Vagina (tissue), 2 donors: Measurements from ENCODE around the gene TTC13.

Experiments
- CTCF ChIP-seq, 3 experiments: fragments of 450-650 bp in 2 of 3; fragments of 200-600 bp in 1 of 3; sonication (generic) in 1 of 3; IDR thresholded peaks; one replicate each; pipeline ENCODE4 v1.5.1; 2017 to 2019; ENCODE audit warnings: antibody characterized with exemption in 3 of 3, mild to moderate bottlenecking in 2 of 3, moderate library complexity in 2 of 3
- POLR2A ChIP-seq, 2 donors: fragments of 450-650 bp; IDR thresholded peaks; one replicate each; pipeline ENCODE4 v1.6.1; 2017; ENCODE audit warnings: antibody characterized with exemption in 2 of 2, mild to moderate bottlenecking in 2 of 2, moderate library complexity in 2 of 2

- TF ChIP-seq CTCF (IDR thresholded peaks at IDR 0.05) (no peak), POLR2A (IDR thresholded peaks at IDR 0.05) (no peak)
Measured at GRCh38 chr1:230971771-230972170, 6.9 kb downstream of the TTC13 start.
